Activated naive CD8-positive, alpha-beta T cell (primary cell): ENCODE measurements around the gene PBX4.

Experiments
- H3K27ac Mint-ChIP-seq: one replicate; pipeline ENCODE4 v1.8.0; 2021; ENCODE audit warnings: mixed read lengths
- H3K27me3 Mint-ChIP-seq: one replicate; pipeline ENCODE4 v1.8.0; 2021; ENCODE audit warnings: mixed read lengths
- H3K36me3 Mint-ChIP-seq: one replicate; pipeline ENCODE4 v1.8.0; 2021; ENCODE audit warnings: mixed read lengths
- H3K4me1 Mint-ChIP-seq: one replicate; pipeline ENCODE4 v1.8.0; 2021; ENCODE audit warnings: low read depth, mixed read lengths
- H3K4me3 Mint-ChIP-seq: one replicate; pipeline ENCODE4 v1.8.0; 2021; ENCODE audit warnings: mild to moderate bottlenecking, mixed read lengths
- H3K9me3 Mint-ChIP-seq: one replicate; pipeline ENCODE4 v1.8.0; 2021; ENCODE audit warnings: low read depth, mixed read lengths

Gene PBX4

GRCh38 chr19:19567391-19567790, 51.1 kb downstream of the PBX4 start:
- H3K27ac Mint-ChIP-seq = no peak overlapping the region
- H3K4me3 Mint-ChIP-seq = no peak overlapping the region
- H3K4me1 Mint-ChIP-seq = peaks cover 3% of the 10 kb centered on the region
- H3K36me3 Mint-ChIP-seq = peaks cover 6% of the 10 kb centered on the region
- no peaks in the 10 kb centered on the region for H3K9me3 Mint-ChIP-seq
- H3K27me3 Mint-ChIP-seq = no peaks in the 10 kb centered on the region

GRCh38 chr19:19566306-19566705, 52.2 kb downstream of the PBX4 start:
- no peak overlapping the region for H3K4me3 Mint-ChIP-seq
- H3K27ac Mint-ChIP-seq = no peak overlapping the region
- H3K36me3 Mint-ChIP-seq = peaks cover 6% of the 10 kb centered on the region
- no peaks in the 10 kb centered on the region for H3K9me3 Mint-ChIP-seq
- no peaks in the 10 kb centered on the region for H3K27me3 Mint-ChIP-seq
- peaks cover 4% of the 10 kb centered on the region for H3K4me1 Mint-ChIP-seq

DNA sequence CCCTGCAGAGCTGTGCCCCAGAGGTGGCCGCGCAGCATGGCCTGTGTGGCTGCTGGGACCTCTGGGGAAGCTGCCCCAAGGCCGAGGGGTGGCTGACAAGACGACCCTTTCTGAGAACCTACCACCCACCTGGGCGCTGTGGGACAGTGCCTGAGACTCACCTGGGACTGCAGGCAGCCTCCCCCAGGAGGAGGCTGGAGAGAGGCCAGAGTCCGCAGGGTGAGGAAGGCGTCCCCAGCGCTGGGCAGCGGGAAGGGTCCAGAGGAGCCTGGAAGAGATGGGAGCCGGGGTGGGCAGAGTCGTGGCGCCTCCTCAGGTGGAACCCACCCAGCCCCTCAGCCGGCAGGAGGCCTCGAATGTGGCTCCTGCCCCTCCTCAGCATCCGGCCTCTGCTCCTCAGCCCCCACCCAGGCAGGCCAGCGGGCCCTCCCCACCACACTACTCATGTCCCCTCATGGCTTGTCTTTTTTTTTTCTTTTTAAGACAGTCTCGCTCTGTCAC, 55.1 kb downstream of the PBX4 start:
- peaks cover 15% of the 10 kb centered on the region for H3K4me1 Mint-ChIP-seq
- H3K27me3 Mint-ChIP-seq = no peaks in the 10 kb centered on the region
- H3K27ac Mint-ChIP-seq = no peak overlapping the region

GRCh38 chr19:19562665-19563347, 55.7 kb downstream of the PBX4 start:
- Mint-ChIP-seq H3K9me3 (no peaks in the 10 kb centered on the region), H3K4me1 (peaks cover 15% of the 10 kb centered on the region), H3K27ac (no peak overlapping the region), H3K36me3 (peaks cover 2% of the 10 kb centered on the region), H3K4me3 (no peak overlapping the region), H3K27me3 (no peaks in the 10 kb centered on the region)

More for the DNA sequence above, 55.1 kb downstream of the PBX4 start:
- H3K9me3 Mint-ChIP-seq = no peaks in the 10 kb centered on the region
- peaks cover 2% of the 10 kb centered on the region for H3K36me3 Mint-ChIP-seq
- H3K4me3 Mint-ChIP-seq = no peak overlapping the region

DNA sequence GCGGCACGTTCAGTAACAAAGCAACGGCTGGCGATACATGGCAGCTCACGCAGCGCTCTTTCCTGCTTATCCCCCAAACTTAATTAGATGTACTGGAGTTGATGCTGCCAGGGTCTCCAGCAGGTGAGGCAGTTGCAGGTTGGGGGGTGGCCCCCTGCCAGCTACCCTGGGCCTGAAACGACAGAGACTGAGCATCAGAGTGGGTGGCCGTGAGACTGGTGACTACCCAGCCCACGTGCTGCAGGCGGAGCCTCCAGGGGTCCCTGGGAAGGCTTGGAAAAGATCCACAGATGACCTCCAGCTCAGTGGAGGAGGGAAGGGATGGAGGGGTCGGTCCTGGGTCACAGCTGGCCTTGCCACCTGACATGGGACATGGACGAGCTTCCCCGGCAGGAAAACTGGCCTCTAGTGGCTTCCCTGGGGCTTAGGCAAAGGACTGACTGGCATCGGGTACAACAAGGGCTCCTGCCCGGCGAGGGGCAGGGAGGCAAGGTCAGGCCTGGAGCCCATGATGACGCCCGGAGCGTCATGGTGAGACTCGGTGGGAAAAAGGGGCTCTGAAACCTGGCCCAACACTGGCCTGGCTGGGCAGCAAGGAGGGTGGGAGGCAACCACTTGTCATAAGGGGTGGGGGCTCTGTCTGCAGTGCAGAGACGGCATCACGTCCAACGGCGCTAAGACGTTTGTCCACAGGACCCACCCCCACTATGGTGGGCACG, 56.4 kb downstream of the PBX4 start:
- Mint-ChIP-seq H3K36me3 (no peaks in the 10 kb centered on the region), H3K27ac (no peak overlapping the region), H3K4me3 (no peak overlapping the region), H3K4me1 (peaks cover 15% of the 10 kb centered on the region), H3K27me3 (no peaks in the 10 kb centered on the region), H3K9me3 (no peaks in the 10 kb centered on the region)

DNA sequence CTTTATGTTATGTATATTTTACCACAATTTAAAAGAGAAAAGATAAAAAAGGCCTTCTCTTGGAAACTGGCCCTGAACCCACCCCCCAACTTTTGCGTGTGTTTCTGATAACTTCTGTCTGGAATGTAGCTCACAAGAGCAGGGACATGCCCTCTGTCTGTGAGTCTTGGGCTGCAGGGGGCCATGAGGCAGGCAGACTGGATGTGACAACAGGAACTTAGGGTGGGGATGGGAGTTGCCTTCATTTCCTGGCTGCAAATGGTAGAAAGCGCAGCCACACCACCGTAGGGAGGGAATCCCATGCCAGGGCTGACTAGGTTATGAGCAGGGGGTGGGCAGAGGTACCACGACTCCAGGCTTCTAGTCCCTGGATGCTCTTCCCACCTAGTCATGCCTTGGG, 58.6 kb downstream of the PBX4 start:
- Mint-ChIP-seq H3K27me3 (no peaks in the 10 kb centered on the region), H3K9me3 (no peaks in the 10 kb centered on the region), H3K4me1 (peaks cover 15% of the 10 kb centered on the region), H3K27ac (peak overlapping the region; percentile 46), H3K36me3 (no peaks in the 10 kb centered on the region), H3K4me3 (no peak overlapping the region)

DNA sequence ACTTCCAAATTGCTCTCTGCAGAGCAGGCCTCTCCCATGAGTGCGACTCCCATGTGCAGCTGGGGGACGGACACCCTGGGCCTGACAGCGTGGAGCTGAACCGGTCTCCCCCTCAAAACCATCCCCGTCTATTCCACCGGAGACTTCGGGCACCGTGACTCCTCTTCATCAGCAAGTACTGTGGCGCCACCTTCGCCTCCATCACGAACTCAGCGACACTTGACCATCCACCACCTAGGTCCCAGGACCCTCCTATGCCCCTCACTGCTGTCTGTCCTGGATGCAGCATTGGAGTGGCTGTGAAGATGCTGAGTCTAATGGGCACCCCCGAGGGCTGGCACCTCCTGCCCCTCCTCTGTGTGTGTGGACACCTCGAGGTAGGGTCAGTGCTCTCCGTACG, 59.9 kb downstream of the PBX4 start:
- Mint-ChIP-seq H3K4me3 (no peak overlapping the region), H3K27ac (no peak overlapping the region), H3K27me3 (no peaks in the 10 kb centered on the region), H3K36me3 (no peaks in the 10 kb centered on the region), H3K9me3 (no peaks in the 10 kb centered on the region), H3K4me1 (peaks cover 16% of the 10 kb centered on the region)

DNA sequence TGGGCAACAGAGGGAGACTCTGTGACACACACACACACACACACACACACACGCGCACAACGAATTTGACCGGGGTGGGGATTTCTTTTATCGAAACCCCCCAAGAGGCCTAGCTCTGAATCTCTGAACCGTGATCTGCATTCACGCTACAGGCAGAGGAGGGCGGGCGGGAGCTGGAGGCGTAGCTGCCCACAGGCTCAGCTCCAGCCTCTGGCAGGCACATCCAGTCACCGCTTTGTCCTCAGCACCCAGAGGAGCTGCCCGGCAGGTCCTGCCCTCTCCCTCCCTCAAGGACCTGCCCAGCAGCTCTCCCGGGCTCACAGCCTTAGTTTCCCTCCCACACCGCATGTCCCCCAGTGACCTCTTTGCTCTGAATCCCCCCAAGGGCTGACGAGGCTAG, 60.4 kb downstream of the PBX4 start:
- Mint-ChIP-seq H3K4me1 (peaks cover 16% of the 10 kb centered on the region), H3K27me3 (no peaks in the 10 kb centered on the region), H3K4me3 (no peak overlapping the region), H3K36me3 (no peaks in the 10 kb centered on the region), H3K9me3 (no peaks in the 10 kb centered on the region), H3K27ac (no peak overlapping the region)

DNA sequence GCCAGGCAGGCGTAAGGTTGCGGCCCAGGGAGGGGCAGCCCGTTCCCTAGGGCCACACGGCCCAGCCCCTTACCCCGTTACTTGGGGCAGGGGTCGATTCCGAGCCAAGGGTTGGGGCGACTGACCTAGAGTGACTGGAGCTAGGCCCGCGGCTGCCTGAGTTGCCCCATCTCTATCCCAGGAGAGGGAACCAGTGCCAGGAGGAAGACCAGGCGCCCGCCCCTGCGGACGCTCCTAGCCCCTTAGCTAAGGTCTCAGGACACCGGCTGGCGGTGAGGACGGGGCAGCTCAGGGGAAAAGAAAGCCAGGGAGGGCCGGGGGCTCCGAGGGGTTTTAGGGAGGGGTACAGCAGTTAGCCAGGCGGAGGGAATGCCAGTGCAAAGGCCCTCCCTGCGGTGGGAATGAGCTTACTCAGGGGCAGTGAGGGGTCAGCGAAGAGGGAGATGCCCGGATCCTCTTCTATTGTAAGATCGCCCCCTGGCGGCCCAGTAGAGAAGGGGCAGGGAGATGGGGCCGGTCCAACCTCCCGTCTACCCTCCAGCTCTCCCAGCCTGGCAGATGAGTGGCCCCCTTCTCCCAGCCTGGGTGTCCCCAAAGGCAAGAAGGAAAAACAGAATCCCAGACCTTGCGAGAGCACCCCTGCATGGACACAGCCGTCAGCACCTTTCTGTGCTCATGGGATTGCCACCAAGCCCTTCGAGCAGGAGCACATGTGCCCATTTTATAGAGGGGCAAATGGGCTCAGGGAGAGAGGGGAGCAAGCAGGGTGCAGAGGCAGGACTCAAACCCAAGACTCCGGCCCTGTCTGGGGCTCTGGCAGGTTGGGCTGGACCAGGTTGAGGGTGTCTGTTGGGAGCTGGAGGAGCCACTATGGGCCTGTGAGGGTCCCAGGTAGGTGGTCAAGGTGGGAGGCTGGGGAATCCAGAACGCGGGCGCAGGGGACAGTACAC, 64.1 kb downstream of the PBX4 start:
- Mint-ChIP-seq H3K36me3 (no peaks in the 10 kb centered on the region), H3K4me3 (no peak overlapping the region), H3K27ac (no peak overlapping the region), H3K4me1 (peaks cover 6% of the 10 kb centered on the region), H3K9me3 (no peaks in the 10 kb centered on the region), H3K27me3 (no peaks in the 10 kb centered on the region)

GRCh38 chr19:19553670-19554069, 64.8 kb downstream of the PBX4 start:
- Mint-ChIP-seq H3K4me3 (no peak overlapping the region), H3K36me3 (no peaks in the 10 kb centered on the region), H3K27me3 (no peaks in the 10 kb centered on the region), H3K4me1 (peaks cover 1% of the 10 kb centered on the region), H3K9me3 (no peaks in the 10 kb centered on the region), H3K27ac (no peak overlapping the region)

DNA sequence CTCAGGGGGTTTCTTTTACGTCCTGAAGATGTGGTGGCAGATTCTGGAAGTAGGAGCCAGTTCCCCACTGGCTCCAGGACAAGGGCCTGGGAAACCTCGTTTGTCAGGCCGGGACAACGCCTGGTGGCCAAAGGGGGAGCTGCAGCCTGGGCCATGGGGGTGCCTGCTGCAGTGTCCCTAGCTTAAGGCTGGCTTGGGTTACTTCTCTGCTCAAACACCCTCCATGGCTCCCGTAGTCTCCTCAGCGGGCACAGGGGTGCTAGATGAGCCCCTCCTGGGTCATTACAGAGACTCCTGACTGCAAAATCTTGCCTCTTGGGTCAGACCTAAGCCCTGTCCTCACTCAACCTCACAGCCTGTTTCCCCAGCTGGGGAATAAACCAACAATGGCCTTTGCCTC, 65.7 kb downstream of the PBX4 start:
- Mint-ChIP-seq H3K9me3 (no peaks in the 10 kb centered on the region), H3K27me3 (no peaks in the 10 kb centered on the region), H3K36me3 (no peaks in the 10 kb centered on the region), H3K4me1 (peaks cover 1% of the 10 kb centered on the region), H3K27ac (no peak overlapping the region), H3K4me3 (no peak overlapping the region)

- no peaks in the 10 kb centered on the region for H3K27me3 Mint-ChIP-seq
- no peak overlapping the region for H3K27ac Mint-ChIP-seq
- no peaks in the 10 kb centered on the region for H3K9me3 Mint-ChIP-seq
Observed at GRCh38 chr19:19551853-19552192, 66.7 kb downstream of the PBX4 start.

GRCh38 chr19:19550972-19551852, 67.3 kb downstream of the PBX4 start:
- Mint-ChIP-seq H3K9me3 (no peaks in the 10 kb centered on the region), H3K36me3 (no peaks in the 10 kb centered on the region)

More at GRCh38 chr19:19551853-19552192, 66.7 kb downstream of the PBX4 start:
- no peaks in the 10 kb centered on the region for H3K36me3 Mint-ChIP-seq
- H3K4me3 Mint-ChIP-seq = no peak overlapping the region
- peaks cover 1% of the 10 kb centered on the region for H3K4me1 Mint-ChIP-seq

GRCh38 chr19:19550485-19550929, 68.0 kb downstream of the PBX4 start:
- no peak overlapping the region for H3K27ac Mint-ChIP-seq
- H3K36me3 Mint-ChIP-seq = no peaks in the 10 kb centered on the region
- H3K27me3 Mint-ChIP-seq = no peaks in the 10 kb centered on the region
- peaks cover 1% of the 10 kb centered on the region for H3K4me1 Mint-ChIP-seq
- no peak overlapping the region for H3K4me3 Mint-ChIP-seq
- no peaks in the 10 kb centered on the region for H3K9me3 Mint-ChIP-seq

More at GRCh38 chr19:19550972-19551852, 67.3 kb downstream of the PBX4 start:
- H3K4me3 Mint-ChIP-seq = no peak overlapping the region
- no peak overlapping the region for H3K27ac Mint-ChIP-seq
- H3K4me1 Mint-ChIP-seq = peaks cover 1% of the 10 kb centered on the region
- H3K27me3 Mint-ChIP-seq = no peaks in the 10 kb centered on the region
